Left ventricle myocardium inferior (tissue), 1 donor: ENCODE measurements around the gene ROCK2. TPM values are rescaled to one million over a fixed set of nuclear protein-coding genes. Genes with fewer than 3 reads are reported as not detected.
"Not testable (repeated sequence)": the region's sequence is repeated elsewhere in the genome, so short reads cannot be mapped to it uniquely, and the experiment has no call there.

Experiments
- DNase-seq: peaks from one replicate; pipeline ENCODE4 v3.0.0-alpha.2; 2020
- H3K27ac ChIP-seq: fragments of 200-600 bp; replicated peaks from 2 replicates; pipeline ENCODE4 v1.8.0; 2021
- H3K27me3 ChIP-seq: fragments of 200-600 bp; 2 replicates; pipeline ENCODE4 v1.8.0; 2021; ENCODE audit warnings: low read depth
- H3K36me3 ChIP-seq: fragments of 200-600 bp; 2 replicates; pipeline ENCODE4 v1.8.0; 2021
- H3K4me1 ChIP-seq: fragments of 200-600 bp; 2 replicates; pipeline ENCODE4 v1.8.0; 2021
- H3K4me3 ChIP-seq: fragments of 200-600 bp; 2 replicates; pipeline ENCODE4 v1.8.0; 2021; ENCODE audit warnings: mild to moderate bottlenecking, moderate library complexity
- H3K9me3 ChIP-seq: fragments of 200-600 bp; replicated peaks from 2 replicates; pipeline ENCODE4 v1.8.0; 2021
- CTCF ChIP-seq: fragments of 200-600 bp; IDR thresholded peaks from 2 replicates; pipeline ENCODE4 v1.8.0; 2021; ENCODE audit warnings: antibody characterized with exemption, mild to moderate bottlenecking, borderline replicate concordance
- intact Hi-C: fragments of 100-400 bp; cut with micrococcal nuclease; formaldehyde crosslinking; loops from one replicate; pipeline ENCODE4 v1.11.0; 2022
- total RNA-seq: library from RNA; stranded (reverse); fragmentation: NEBNext Ultra II Directional; extraction: Animal tissue kit (Norgen Biotek cat#: 25700); gene quantifications from one replicate; pipeline ENCODE4 v1.2.1, GENCODE V29; 2021
- donor health status: DM: no; HTN: yes; CAD: no; lungs with severe emphysema.

Gene ROCK2
- total RNA-seq, 1 donor from 2014 or later, result 30.2 TPM

GRCh38 chr2:11257078-11257477, 87.4 kb downstream of the ROCK2 start:
- no peak for DNase-seq
- peaks cover 9% of the 10 kb centered on the region for H3K36me3 ChIP-seq
- no peak for TF ChIP-seq CTCF
- no peaks in the 10 kb centered on the region for H3K27me3 ChIP-seq
- intact Hi-C loops, result no loop called here
- peaks cover 31% of the 10 kb centered on the region for H3K4me1 ChIP-seq
- H3K4me3 ChIP-seq, result no peak overlapping the region
- H3K27ac ChIP-seq, result no peak overlapping the region
- H3K9me3 ChIP-seq, result no peaks in the 10 kb centered on the region

GRCh38 chr2:11256166-11256565, 88.3 kb downstream of the ROCK2 start:
- DNase-seq, result no peak
- TF ChIP-seq CTCF, result no peak
- Histone ChIP-seq H3K4me1 (peaks cover 28% of the 10 kb centered on the region), H3K9me3 (no peaks in the 10 kb centered on the region), H3K4me3 (no peak overlapping the region), H3K27ac (no peak overlapping the region), H3K36me3 (peaks cover 9% of the 10 kb centered on the region), H3K27me3 (no peaks in the 10 kb centered on the region)
- intact Hi-C loops, result no loop called here

- DNase-seq, result no peak
- Histone ChIP-seq H3K4me1 (peaks cover 44% of the 10 kb centered on the region), H3K27me3 (no peaks in the 10 kb centered on the region), H3K27ac (no peak overlapping the region), H3K9me3 (no peaks in the 10 kb centered on the region), H3K36me3 (peaks cover 9% of the 10 kb centered on the region), H3K4me3 (no peak overlapping the region)
- intact Hi-C loops, result no loop called here
- no peak for TF ChIP-seq CTCF
Measured at GRCh38 chr2:11254100-11254536, 90.3 kb downstream of the ROCK2 start.

- H3K9me3 ChIP-seq, intact Hi-C loops, H3K4me3 ChIP-seq, DNase-seq, H3K27ac ChIP-seq, H3K27me3 ChIP-seq: not testable (repeated sequence)
- Histone ChIP-seq H3K4me1 (peaks cover 31% of the 10 kb centered on the region), H3K36me3 (peaks cover 22% of the 10 kb centered on the region)
Measured at GRCh38 chr2:11252458-11252857, 92.0 kb downstream of the ROCK2 start.

- TF ChIP-seq CTCF, result no peak
- no peak for DNase-seq
Measured at GRCh38 chr2:11250400-11251196, 93.8 kb downstream of the ROCK2 start.

GRCh38 chr2:11245322-11245721, 99.1 kb downstream of the ROCK2 start:
- Histone ChIP-seq H3K4me3 (no peak overlapping the region), H3K27ac (no peak overlapping the region), H3K27me3 (no peaks in the 10 kb centered on the region), H3K4me1 (peaks cover 8% of the 10 kb centered on the region), H3K9me3 (no peaks in the 10 kb centered on the region), H3K36me3 (peaks cover 17% of the 10 kb centered on the region)
- no peak for DNase-seq
- TF ChIP-seq CTCF, result no peak
- intact Hi-C loops, result no loop called here

More at GRCh38 chr2:11250400-11251196, 93.8 kb downstream of the ROCK2 start:
- no peak overlapping the region for H3K27ac ChIP-seq
- H3K4me1 ChIP-seq, result peaks cover 31% of the 10 kb centered on the region
- H3K4me3 ChIP-seq, result no peak overlapping the region
- H3K36me3 ChIP-seq, result peaks cover 17% of the 10 kb centered on the region
- H3K9me3 ChIP-seq, result no peaks in the 10 kb centered on the region
- intact Hi-C loops, result no loop called here
- no peaks in the 10 kb centered on the region for H3K27me3 ChIP-seq
